ENCODE data around the gene TELO2. TPM values are rescaled to one million over a fixed set of nuclear protein-coding genes. Genes with fewer than 3 reads are reported as not detected.

Gene TELO2
- total and polyA plus RNA-seq, 2 donors (not counting 3 experiments of a cell fraction or from before 2014, with no cell fraction given): 30.7 to 61.6 TPM

DNA sequence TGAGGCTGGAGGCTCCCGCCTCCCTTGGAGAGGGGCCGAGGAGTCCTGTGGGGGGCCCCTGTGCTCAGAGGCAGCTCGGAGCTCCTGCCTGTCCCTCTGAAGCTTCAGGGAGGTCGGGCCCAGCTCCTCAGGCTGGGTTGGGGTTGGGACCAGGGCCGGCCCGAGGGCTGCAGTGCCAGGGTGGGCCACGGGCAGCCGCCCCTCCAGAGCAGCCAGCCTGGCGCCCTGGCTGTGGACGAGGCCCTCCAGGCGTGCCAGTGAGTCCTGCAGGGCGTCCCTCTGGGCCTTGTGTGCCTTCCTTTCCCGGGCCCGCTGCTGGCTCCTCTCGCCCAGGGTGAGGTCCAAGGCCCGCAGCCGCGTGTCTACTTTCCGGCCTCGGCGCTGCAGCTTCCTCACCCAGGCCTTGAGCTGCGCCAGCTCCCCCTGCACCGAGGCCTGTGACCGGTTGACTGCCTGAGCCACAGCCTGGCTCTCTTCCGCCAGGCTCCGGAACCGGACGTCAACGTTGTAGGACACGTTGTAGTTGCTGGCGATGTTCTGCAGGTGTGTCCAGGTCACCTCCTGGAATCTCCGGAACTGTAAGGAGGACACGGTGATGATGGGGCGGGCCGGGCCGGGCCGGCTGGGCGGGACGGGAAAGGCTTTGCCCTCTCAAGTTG is 5.6 kb upstream of the TELO2 start:
- no peak for FAIRE-seq

More for the DNA sequence above, 5.6 kb upstream of the TELO2 start:
- no peak for TF ChIP-seq MYC (IDR thresholded peaks at IDR 0.05; ENCODE audit: low read depth, low read length)
- TF ChIP-seq EZH2 (IDR thresholded peaks at IDR 0.05; ENCODE audit: borderline replicate concordance, low read depth, low read length, severe bottlenecking): no peak
- no peak for TF ChIP-seq GATA2 (IDR thresholded peaks at IDR 0.05; ENCODE audit: insufficient read depth, insufficient read length, low read depth, low read length)
- TF ChIP-seq, protein P1, sequence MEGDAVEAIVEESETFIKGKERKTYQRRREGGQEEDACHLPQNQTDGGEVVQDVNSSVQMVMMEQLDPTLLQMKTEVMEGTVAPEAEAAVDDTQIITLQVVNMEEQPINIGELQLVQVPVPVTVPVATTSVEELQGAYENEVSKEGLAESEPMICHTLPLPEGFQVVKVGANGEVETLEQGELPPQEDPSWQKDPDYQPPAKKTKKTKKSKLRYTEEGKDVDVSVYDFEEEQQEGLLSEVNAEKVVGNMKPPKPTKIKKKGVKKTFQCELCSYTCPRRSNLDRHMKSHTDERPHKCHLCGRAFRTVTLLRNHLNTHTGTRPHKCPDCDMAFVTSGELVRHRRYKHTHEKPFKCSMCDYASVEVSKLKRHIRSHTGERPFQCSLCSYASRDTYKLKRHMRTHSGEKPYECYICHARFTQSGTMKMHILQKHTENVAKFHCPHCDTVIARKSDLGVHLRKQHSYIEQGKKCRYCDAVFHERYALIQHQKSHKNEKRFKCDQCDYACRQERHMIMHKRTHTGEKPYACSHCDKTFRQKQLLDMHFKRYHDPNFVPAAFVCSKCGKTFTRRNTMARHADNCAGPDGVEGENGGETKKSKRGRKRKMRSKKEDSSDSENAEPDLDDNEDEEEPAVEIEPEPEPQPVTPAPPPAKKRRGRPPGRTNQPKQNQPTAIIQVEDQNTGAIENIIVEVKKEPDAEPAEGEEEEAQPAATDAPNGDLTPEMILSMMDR (IDR thresholded peaks at IDR 0.05; ENCODE audit: extremely low read depth in 1 of 2, insufficient read depth in 1 of 2, low read depth in 1 of 2, low read length in 2 of 2): no peak
- no peak for TF ChIP-seq POLR2A (IDR thresholded peaks at IDR 0.05; ENCODE audit: low read depth, low read length)
- no peak for TF ChIP-seq FOS (IDR thresholded peaks at IDR 0.05; ENCODE audit: borderline replicate concordance, insufficient read depth, low read length)
- no peak for TF ChIP-seq JUN (IDR thresholded peaks at IDR 0.05; ENCODE audit: borderline replicate concordance, insufficient read depth, insufficient read length, low read depth)
- TF ChIP-seq, protein P2, sequence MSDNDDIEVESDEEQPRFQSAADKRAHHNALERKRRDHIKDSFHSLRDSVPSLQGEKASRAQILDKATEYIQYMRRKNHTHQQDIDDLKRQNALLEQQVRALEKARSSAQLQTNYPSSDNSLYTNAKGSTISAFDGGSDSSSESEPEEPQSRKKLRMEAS (IDR thresholded peaks at IDR 0.05; ENCODE audit: insufficient read depth, insufficient read length): no peak
- TF ChIP-seq POLR2AphosphoS5 (IDR thresholded peaks at IDR 0.05; ENCODE audit: insufficient read depth, low read depth, low read length): no peak
- Histone ChIP-seq H3K4me3 (replicated peaks in 1 of 3; ENCODE audit: insufficient read depth in 1 of 3, low read depth in 1 of 3, low read length in 3 of 3) (no peak overlapping the region), H2AFZ (ENCODE audit: low read depth, low read length) (no peak overlapping the region), H4K20me1 (replicated peaks; ENCODE audit: control insufficient read depth, extremely low read depth, insufficient read depth, low read length) (no peaks in the 10 kb centered on the region), H3K27ac (ENCODE audit: insufficient read depth, low read depth, low read length) (no peak overlapping the region), H3K79me2 (ENCODE audit: control insufficient read depth, insufficient read depth, low read length) (no peaks in the 10 kb centered on the region), H3K4me2 (ENCODE audit: insufficient read depth, low read length) (no peak overlapping the region), H3K9me3 (replicated peaks; ENCODE audit: control insufficient read depth, insufficient read depth, low read length) (no peaks in the 10 kb centered on the region), H3K9me1 (replicated peaks; ENCODE audit: control insufficient read depth, extremely low read depth, insufficient read depth, low read length) (no peaks in the 10 kb centered on the region), H3K4me1 (ENCODE audit: control insufficient read depth, extremely low read depth, insufficient read depth, low read length) (peaks cover under 1% of the 10 kb centered on the region), H3K27me3 (ENCODE audit: control insufficient read depth in 2 of 2, insufficient read depth in 2 of 2, low read length in 2 of 2) (no peaks in the 10 kb centered on the region), H3K9ac (replicated peaks; ENCODE audit: extremely low read depth, insufficient read depth, low read length) (no peak overlapping the region), H3K36me3 (ENCODE audit: control insufficient read depth in 2 of 2, extremely low read depth in 1 of 2, insufficient read depth in 2 of 2, low read length in 2 of 2) (no peaks in the 10 kb centered on the region)
- ChIA-PET CTCF (no interaction called here), POLR2A (no interaction called here)
- BruUV-seq (replicated peaks): no TSS peak
- intact Hi-C loops (cut with micrococcal nuclease): no loop called here
- dilution Hi-C loops (cut with MboI; ENCODE audit: extremely low pct_ligation_motif_present, low sequenced_read_pairs): no loop called here
- no peak for DNase-seq (ENCODE audit: low read depth, low spot score)

Data from endothelial cell of umbilical vein (primary cell).